SK-N-MC (cell line): ENCODE data around the gene TBL3.

Experiments
- EZH2 ChIP-seq: fragments of 200-600 bp; sonication (generic); IDR thresholded peaks from one replicate; pipeline ENCODE4 v1.6.1; 2017; ENCODE audit warnings: antibody characterized with exemption
- FOXP2 ChIP-seq: optimal IDR thresholded peaks from 2 replicates; pipeline ENCODE3; 2011; ENCODE audit warnings: mild to moderate bottlenecking, moderate library complexity; ENCODE audit not compliant: insufficient read depth; ENCODE audit errors: extremely low read length, control extremely low read depth
- POLR2AphosphoS5 ChIP-seq: IDR thresholded peaks from 2 replicates; pipeline ENCODE4 v1.6.1; 2012; ENCODE audit warnings: mild to moderate bottlenecking, low read depth, low read length, borderline replicate concordance

DNA sequence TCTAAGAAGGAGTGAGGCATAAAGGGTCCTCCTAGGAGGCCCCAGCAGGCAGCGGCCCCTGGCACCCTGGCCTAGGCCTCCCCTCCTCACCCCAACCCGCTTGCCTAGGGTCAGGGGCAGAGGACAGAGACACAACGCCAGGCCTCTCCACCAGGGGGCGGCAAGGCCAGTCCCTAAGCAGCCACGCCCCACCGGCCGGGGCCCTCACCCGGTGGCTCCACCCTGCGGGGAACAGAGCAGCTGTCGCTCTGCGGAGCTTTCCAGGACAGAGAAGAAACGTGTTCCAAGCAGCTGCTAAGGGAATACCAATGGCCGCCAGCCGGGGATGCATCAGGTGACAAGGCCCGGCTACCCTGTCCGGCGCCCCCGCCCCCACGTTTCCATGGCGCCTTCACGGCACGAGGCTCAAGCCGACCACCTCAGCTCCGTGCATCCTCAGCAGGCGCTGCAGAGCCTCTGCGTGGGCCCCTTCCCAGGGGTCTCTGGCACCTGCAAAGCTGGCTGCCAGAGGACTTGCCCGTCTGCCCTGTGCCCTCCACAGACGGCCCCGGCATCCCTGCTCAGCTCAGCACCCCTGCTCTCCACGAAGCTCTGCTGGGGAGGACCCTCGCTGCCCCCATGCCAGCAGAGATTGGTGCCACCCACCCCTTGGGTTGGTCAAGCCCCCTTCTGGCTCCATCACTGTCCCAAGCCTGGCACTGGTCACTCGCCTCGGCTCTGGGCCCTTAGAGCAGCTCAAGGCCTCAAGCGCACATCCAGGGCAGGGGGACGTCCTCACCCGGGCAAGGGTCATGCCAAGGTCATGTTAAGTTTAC lies 32.2 kb downstream of the TBL3 start:
- no peak for TF ChIP-seq EZH2
- TF ChIP-seq POLR2AphosphoS5, result no peak
- no peak for TF ChIP-seq FOXP2
